H1 (cell line): ENCODE measurements around the gene TPST2. TPM values are rescaled to one million over a fixed set of nuclear protein-coding genes. Genes with fewer than 3 reads are reported as not detected.

ENCODE experiments used
- CTCF ChIA-PET: fragments of 300-600 bp; sonication (Branson Sonifier 250); formaldehyde crosslinking; loops from one replicate; lab custom pipeline; 2021; ENCODE audit not compliant: partially characterized antibody; lab: Charles Lee
- POLR2A ChIA-PET: fragments of 300-600 bp; sonication (Branson Sonifier 250); formaldehyde crosslinking; loops from one replicate; lab custom pipeline; 2021; ENCODE audit warnings: inconsistent platforms; ENCODE audit not compliant: partially characterized antibody; lab: Charles Lee
- DNase-seq, 2 experiments: peaks; one replicate each; pipeline versions ENCODE4 v3.0.0 to v3.0.0-alpha.2; 2010 to 2022; ENCODE audit warnings: low spot score in 2 of 2, low read depth in 1 of 2, mixed read lengths in 1 of 2
- FAIRE-seq: peaks from 2 replicates; lab custom pipeline; 2011; peaks lifted over from hg19 to GRCh38; lab: Jason Lieb, UNC
- H2AFZ ChIP-seq: 2 replicates; pipeline ENCODE4 v1.8.1; 2012; ENCODE audit warnings: low read length, inconsistent platforms
- H2AK5ac ChIP-seq: 2 replicates; pipeline ENCODE4 v1.6.1; 2013; ENCODE audit warnings: low read depth, low read length
- H2BK120ac ChIP-seq: replicated peaks from 2 replicates; pipeline ENCODE3; 2013; ENCODE audit warnings: low read depth, low read length, inconsistent platforms
- H2BK12ac ChIP-seq: 2 replicates; pipeline ENCODE4 v1.6.1; 2013; ENCODE audit warnings: low read depth, low read length
- H2BK15ac ChIP-seq: 2 replicates; pipeline ENCODE4 v1.6.1; 2013; ENCODE audit warnings: low read length
- H2BK20ac ChIP-seq: 2 replicates; pipeline ENCODE4 v1.6.1; 2013; ENCODE audit warnings: low read length
- H2BK5ac ChIP-seq: 2 replicates; pipeline ENCODE4 v1.6.1; 2013; ENCODE audit warnings: low read depth, low read length
- H3K14ac ChIP-seq: 2 replicates; pipeline ENCODE4 v1.6.1; 2013; ENCODE audit warnings: inconsistent platforms; ENCODE audit not compliant: insufficient read length
- H3K18ac ChIP-seq: 2 replicates; pipeline ENCODE4 v1.6.1; 2013; ENCODE audit warnings: low read length; ENCODE audit errors: extremely low read depth
- H3K23ac ChIP-seq: 2 replicates; pipeline ENCODE4 v1.6.1; 2013; ENCODE audit warnings: inconsistent platforms; ENCODE audit not compliant: insufficient read length
- H3K23me2 ChIP-seq: 2 replicates; pipeline ENCODE4 v1.6.1; 2013; ENCODE audit warnings: low read depth, low read length
- H3K27ac ChIP-seq: 2 replicates; pipeline ENCODE4 v1.6.1; 2011; ENCODE audit warnings: low read depth, low read length, inconsistent platforms
- H3K27me3 ChIP-seq, 4 experiments: replicated peaks in 1 of 4; 1 replicate in 1 of 4; 2 replicates in 3 of 4; pipeline versions ENCODE4 v1.6.1 to v1.8.1; 2011 to 2013; ENCODE audit warnings: low read length in 3 of 4, mild to moderate bottlenecking in 3 of 4, inconsistent platforms in 2 of 4, mixed read lengths in 2 of 4, moderate library complexity in 1 of 4; ENCODE audit not compliant: control insufficient read depth in 3 of 4, insufficient read depth in 3 of 4; ENCODE audit errors: extremely low read depth in 1 of 4
- H3K36me3 ChIP-seq, 4 experiments: 2 replicates each; pipeline versions ENCODE4 v1.6.1 to v1.8.1; 2011 to 2013; ENCODE audit warnings: mild to moderate bottlenecking in 4 of 4, low read length in 3 of 4, moderate library complexity in 2 of 4, control low read depth in 1 of 4, inconsistent platforms in 1 of 4; ENCODE audit not compliant: insufficient read depth in 4 of 4, control insufficient read depth in 2 of 4
- H3K4ac ChIP-seq: replicated peaks from 2 replicates; pipeline ENCODE3; 2013; ENCODE audit warnings: low read length, low read depth, mixed read lengths, inconsistent platforms; ENCODE audit not compliant: insufficient read length
- H3K4me1 ChIP-seq, 4 experiments: replicated peaks in 1 of 4; 1 replicate in 1 of 4; 2 replicates in 3 of 4; pipeline versions ENCODE4 v1.6.1 to v1.8.1; 2011 to 2013; ENCODE audit warnings: low read length in 3 of 4, inconsistent platforms in 2 of 4, mixed read lengths in 1 of 4; ENCODE audit not compliant: insufficient read depth in 4 of 4, control insufficient read depth in 3 of 4
- H3K4me2 ChIP-seq, 2 experiments: 2 replicates each; pipeline versions ENCODE4 v1.6.1 to v1.8.1; 2011 to 2013; ENCODE audit warnings: low read depth in 2 of 2, low read length in 2 of 2, control low read depth in 1 of 2, inconsistent platforms in 1 of 2, mild to moderate bottlenecking in 1 of 2; ENCODE audit not compliant: insufficient read depth in 1 of 2
- H3K4me3 ChIP-seq, 4 experiments: fragments of 200-600, 300-600 bp in 1 of 4; sonication (generic), shearing (Covaris generic), sonication (Bioruptor Twin) in 1 of 4; 2 replicates each; pipeline versions ENCODE4 v1.5.1 to v1.8.1; 2011 to 2016; ENCODE audit warnings: low read length in 4 of 4, low read depth in 3 of 4, control low read depth in 2 of 4, inconsistent platforms in 2 of 4, mild to moderate bottlenecking in 2 of 4, mixed read lengths in 1 of 4, moderate library complexity in 1 of 4; ENCODE audit not compliant: insufficient read depth in 2 of 4; ENCODE audit errors: extremely low read depth in 1 of 4
- H3K56ac ChIP-seq: replicated peaks from 2 replicates; pipeline ENCODE3; 2013; ENCODE audit warnings: low read depth, mild to moderate bottlenecking, mixed read lengths, low read length, inconsistent platforms; ENCODE audit not compliant: insufficient read length
- H3K79me1 ChIP-seq: 2 replicates; pipeline ENCODE4 v1.6.1; 2013; ENCODE audit warnings: low read depth, low read length, control low read depth
- H3K79me2 ChIP-seq, 2 experiments: 2 replicates each; pipeline versions ENCODE4 v1.6.1 to v1.8.1; 2012 to 2013; ENCODE audit warnings: low read length in 2 of 2, mild to moderate bottlenecking in 2 of 2, inconsistent platforms in 1 of 2; ENCODE audit not compliant: insufficient read depth in 2 of 2, control insufficient read depth in 1 of 2
- H3K9ac ChIP-seq, 4 experiments: replicated peaks in 1 of 4; 1 replicate in 1 of 4; 2 replicates in 3 of 4; pipeline versions ENCODE4 v1.6.1 to v1.8.1; 2011 to 2013; ENCODE audit warnings: low read depth in 3 of 4, low read length in 3 of 4, control low read depth in 2 of 4, mild to moderate bottlenecking in 2 of 4, moderate library complexity in 2 of 4, inconsistent platforms in 1 of 4; ENCODE audit errors: extremely low read depth in 1 of 4
- H3K9me3 ChIP-seq, 2 experiments: 2 replicates each; pipeline versions ENCODE4 v1.6.1 to v1.8.1; 2012 to 2013; ENCODE audit warnings: mild to moderate bottlenecking in 2 of 2, moderate library complexity in 2 of 2, control low read depth in 1 of 2, inconsistent platforms in 1 of 2, low read depth in 1 of 2, low read length in 1 of 2, mixed read lengths in 1 of 2; ENCODE audit not compliant: insufficient read depth in 2 of 2
- H4K20me1 ChIP-seq, 2 experiments: replicated peaks in 1 of 2; 2 replicates each; pipeline versions ENCODE3 to v1.8.1; 2011 to 2013; ENCODE audit warnings: inconsistent platforms in 2 of 2, low read length in 2 of 2, mild to moderate bottlenecking in 1 of 2; ENCODE audit not compliant: insufficient read depth in 2 of 2, control insufficient read depth in 1 of 2
- H4K5ac ChIP-seq: 2 replicates; pipeline ENCODE4 v1.6.1; 2013; ENCODE audit warnings: low read length, low read depth, mixed read lengths, inconsistent platforms; ENCODE audit not compliant: insufficient read length
- H4K8ac ChIP-seq: 2 replicates; pipeline ENCODE4 v1.8.0; 2013; ENCODE audit warnings: mild to moderate bottlenecking, moderate library complexity, low read length, inconsistent platforms; ENCODE audit not compliant: insufficient read depth; ENCODE audit errors: extremely low read depth
- H4K91ac ChIP-seq: replicated peaks from 2 replicates; pipeline ENCODE3; 2013; ENCODE audit warnings: low read length, mixed read lengths, inconsistent platforms; ENCODE audit not compliant: insufficient read length
- BACH1 ChIP-seq: IDR thresholded peaks from 2 replicates; pipeline ENCODE4 v1.6.1; 2012; ENCODE audit warnings: low read length, improper control_type of control experiment
- CEBPB ChIP-seq: IDR thresholded peaks from 2 replicates; pipeline ENCODE4 v1.6.1; 2012; ENCODE audit warnings: low read depth, low read length
- EP300 ChIP-seq, 2 experiments: IDR thresholded peaks; 1 replicate in 1 of 2; 2 replicates in 1 of 2; pipeline ENCODE4 v1.6.1; 2011 to 2012; ENCODE audit warnings: low read depth in 2 of 2, low read length in 2 of 2, mild to moderate bottlenecking in 2 of 2, borderline replicate concordance in 1 of 2, inconsistent platforms in 1 of 2, moderate library complexity in 1 of 2
- GABPA ChIP-seq: IDR thresholded peaks from 2 replicates; pipeline ENCODE4 v1.6.1; 2011; ENCODE audit warnings: mild to moderate bottlenecking, low read length, moderate library complexity, borderline replicate concordance; ENCODE audit not compliant: insufficient read depth
- GTF2F1 ChIP-seq: IDR thresholded peaks from 2 replicates; pipeline ENCODE4 v1.6.1; 2012; ENCODE audit warnings: low read depth, low read length, improper control_type of control experiment, borderline replicate concordance
- SP2 ChIP-seq: IDR thresholded peaks from 2 replicates; pipeline ENCODE4 v1.6.1; 2012; ENCODE audit warnings: mild to moderate bottlenecking, low read length, inconsistent platforms
- SP4 ChIP-seq: IDR thresholded peaks from 2 replicates; pipeline ENCODE4 v1.6.1; 2012; ENCODE audit warnings: low read length, inconsistent platforms
- SRF ChIP-seq: IDR thresholded peaks from 2 replicates; pipeline ENCODE4 v1.6.1; 2011; ENCODE audit warnings: mild to moderate bottlenecking, low read depth, low read length, moderate library complexity
- SUZ12 ChIP-seq: fragments of 200-600 bp; sonication (generic); IDR thresholded peaks from 2 replicates; pipeline ENCODE4 v1.6.1; 2012; ENCODE audit warnings: mild to moderate bottlenecking, inconsistent platforms, low read length, moderate library complexity, mixed read lengths
- TAF7 ChIP-seq: optimal IDR thresholded peaks from 2 replicates; pipeline ENCODE3; 2011; ENCODE audit warnings: low read depth, mild to moderate bottlenecking, inconsistent platforms, low read length, moderate library complexity, borderline replicate concordance
- TEAD4 ChIP-seq: IDR thresholded peaks from 2 replicates; pipeline ENCODE4 v1.6.1; 2012; ENCODE audit warnings: low read depth, low read length, inconsistent platforms, mixed read lengths
- WGBS, 2 experiments: shearing (Covaris generic) in 1 of 2; methylation state at CpG; one replicate each; pipeline versions ENCODE4 v1.1.6 to v1.1.7; 2013 to 2015; ENCODE audit warnings: low lambda C conversion rate in 2 of 2, mixed read lengths in 2 of 2, inconsistent platforms in 1 of 2, low coverage in 1 of 2, missing lambda C conversion rate in 1 of 2; ENCODE audit not compliant: insufficient replicate concordance in 2 of 2, insufficient coverage in 1 of 2, insufficient read length in 1 of 2; ENCODE audit errors: extremely low coverage in 1 of 2, missing lambda C conversion rate in 1 of 2; 5-methylcytosine and 5-hydroxymethylcytosine counted together
- polyA plus RNA-seq, 7 experiments: library from polyadenylated mRNA; depleted of rRNA in 3 of 7; stranded (reverse) in 5 of 7; unstranded in 2 of 7; fragments of >200 nt in 5 of 7; fragments of 200-250 nt in 2 of 7; gene quantifications; 1 replicate in 5 of 7; 2 replicates in 1 of 7; 4 replicates in 1 of 7; pipeline versions ENCODE4 v1.2.1 to v1.2.3, GENCODE V29; 2011 to 2013; ENCODE audit warnings: missing spikeins in 2 of 7, mixed read lengths in 2 of 7
- total RNA-seq: library from RNA; stranded (reverse); fragmentation: NEBNext Ultra II Directional; extraction: Animal tissue kit (Norgen Biotek cat#: 25700); gene quantifications from 2 replicates; pipeline ENCODE4 v1.2.1, GENCODE V29; 2021
- TF ChIP-seq, protein P1 (sequence below), 3 experiments: IDR thresholded peaks; 1 replicate in 2 of 3; 2 replicates in 1 of 3; pipeline versions ENCODE4 v1.5.1 to v1.6.1; 2011; ENCODE audit warnings: low read length in 3 of 3, mild to moderate bottlenecking in 3 of 3, inconsistent platforms in 2 of 3, low read depth in 1 of 3, moderate library complexity in 1 of 3; ENCODE audit not compliant: insufficient read depth in 1 of 3; ENCODE audit errors: control extremely low read depth in 1 of 3

TPST2 gene
- total and polyA plus RNA-seq, 2 of the 8 experiments (the other 6 are each of a cell fraction or from before 2014, with no cell fraction given), result 58.8 to 143 TPM

GRCh38 chr22:26487996-26488395 is 101.9 kb downstream of the TPST2 start:
- H2BK20ac ChIP-seq, result no peak overlapping the region
- ChIA-PET POLR2A (interaction anchor here (0.5 to 1.7 kb wide), 2 partner anchors 17 to 203 kb away, joined by 3 read pairs; no protein-coding TSS in a partner anchor), CTCF (no interaction called here)
- no peak overlapping the region for H3K23ac ChIP-seq
- H4K8ac ChIP-seq, result no peak overlapping the region
- no peaks in the 10 kb centered on the region; a peak in 1 of 7 replicates for H3K27me3 ChIP-seq
- no peak overlapping the region for H4K5ac ChIP-seq
- 85% methylated on average over 3 of the region's 3 CpGs; no CpG with 5 or more reads in 1 of the 2 experiments for WGBS, 2 experiments
- H3K23me2 ChIP-seq, result peaks cover 8% of the 10 kb centered on the region
- peaks cover 0 to 3% (median 1%) of the 10 kb centered on the region in 4 experiments; a peak in 2 of 7 replicates for H3K4me1 ChIP-seq
- no peak overlapping the region for H2AK5ac ChIP-seq
- no peak overlapping the region for H2BK120ac ChIP-seq
- no peak overlapping the region for H3K18ac ChIP-seq
- H4K91ac ChIP-seq, result no peak overlapping the region
- H3K79me1 ChIP-seq, result peaks cover 6% of the 10 kb centered on the region; the same call in 1 of the 2 replicates
- FAIRE-seq, result no peak
- peaks cover 12 to 24% of the 10 kb centered on the region in 2 experiments for H3K79me2 ChIP-seq
- no peak overlapping the region for H3K27ac ChIP-seq
- no peak overlapping the region for H2BK15ac ChIP-seq
- no peak overlapping the region for H3K4ac ChIP-seq
- H3K9ac ChIP-seq, result no peak overlapping the region
- no peak overlapping the region for H2BK12ac ChIP-seq
- H2AFZ ChIP-seq, result no peak overlapping the region
- no peak overlapping the region for H2BK5ac ChIP-seq
- H3K36me3 ChIP-seq, result peaks cover 20 to 48% (median 47%) of the 10 kb centered on the region in 4 experiments
- H3K4me2 ChIP-seq, result no peak overlapping the region
- no peak for DNase-seq
- H3K14ac ChIP-seq, result no peak overlapping the region
- H4K20me1 ChIP-seq, result peaks cover 2 to 5% of the 10 kb centered on the region in 2 experiments
- no peak overlapping the region for H3K4me3 ChIP-seq
- no peak overlapping the region for H3K56ac ChIP-seq
- H3K9me3 ChIP-seq, result no peaks in the 10 kb centered on the region
- TF ChIP-seq SP2 (no peak), TEAD4 (no peak), BACH1 (no peak), EP300 (IDR thresholded peaks at IDR 0.05; ENCODE audit: borderline replicate concordance in 1 of 2, low read depth in 2 of 2, low read length in 2 of 2) (no peak), GABPA (no peak), GTF2F1 (no peak), SUZ12 (no peak), TAF7 (no peak), CEBPB (no peak), SP4 (no peak), SRF (no peak)
- TF ChIP-seq, protein P1, sequence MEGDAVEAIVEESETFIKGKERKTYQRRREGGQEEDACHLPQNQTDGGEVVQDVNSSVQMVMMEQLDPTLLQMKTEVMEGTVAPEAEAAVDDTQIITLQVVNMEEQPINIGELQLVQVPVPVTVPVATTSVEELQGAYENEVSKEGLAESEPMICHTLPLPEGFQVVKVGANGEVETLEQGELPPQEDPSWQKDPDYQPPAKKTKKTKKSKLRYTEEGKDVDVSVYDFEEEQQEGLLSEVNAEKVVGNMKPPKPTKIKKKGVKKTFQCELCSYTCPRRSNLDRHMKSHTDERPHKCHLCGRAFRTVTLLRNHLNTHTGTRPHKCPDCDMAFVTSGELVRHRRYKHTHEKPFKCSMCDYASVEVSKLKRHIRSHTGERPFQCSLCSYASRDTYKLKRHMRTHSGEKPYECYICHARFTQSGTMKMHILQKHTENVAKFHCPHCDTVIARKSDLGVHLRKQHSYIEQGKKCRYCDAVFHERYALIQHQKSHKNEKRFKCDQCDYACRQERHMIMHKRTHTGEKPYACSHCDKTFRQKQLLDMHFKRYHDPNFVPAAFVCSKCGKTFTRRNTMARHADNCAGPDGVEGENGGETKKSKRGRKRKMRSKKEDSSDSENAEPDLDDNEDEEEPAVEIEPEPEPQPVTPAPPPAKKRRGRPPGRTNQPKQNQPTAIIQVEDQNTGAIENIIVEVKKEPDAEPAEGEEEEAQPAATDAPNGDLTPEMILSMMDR (IDR thresholded peaks at IDR 0.05; ENCODE audit: control extremely low read depth in 1 of 3, insufficient read depth in 1 of 3, low read depth in 1 of 3, low read length in 3 of 3), result no peak
